Fibroblast of skin of back (primary cell): ENCODE measurements around the gene PDIA3. TPM values are rescaled to one million over a fixed set of nuclear protein-coding genes. Genes with fewer than 3 reads are reported as not detected.
"Not testable (repeated sequence)": the region's sequence is repeated elsewhere in the genome, so short reads cannot be mapped to it uniquely, and the experiment has no call there.

Experiments used
- DNase-seq: peaks from one replicate; pipeline ENCODE4 v3.0.0-alpha.2; 2013
- polyA plus RNA-seq, 2 experiments: library from polyadenylated mRNA; unstranded; fragments of 120-200 nt; gene quantifications; one replicate each; pipeline ENCODE4 v1.2.1, GENCODE V29; 2013; ENCODE audit not compliant: insufficient read length in 2 of 2

The PDIA3 gene
- 826 TPM for polyA plus RNA-seq (2013, experiment 1 of 2; ENCODE audit: insufficient read length)
- polyA plus RNA-seq (2013, experiment 2 of 2; ENCODE audit: insufficient read length): 725 TPM

DNA sequence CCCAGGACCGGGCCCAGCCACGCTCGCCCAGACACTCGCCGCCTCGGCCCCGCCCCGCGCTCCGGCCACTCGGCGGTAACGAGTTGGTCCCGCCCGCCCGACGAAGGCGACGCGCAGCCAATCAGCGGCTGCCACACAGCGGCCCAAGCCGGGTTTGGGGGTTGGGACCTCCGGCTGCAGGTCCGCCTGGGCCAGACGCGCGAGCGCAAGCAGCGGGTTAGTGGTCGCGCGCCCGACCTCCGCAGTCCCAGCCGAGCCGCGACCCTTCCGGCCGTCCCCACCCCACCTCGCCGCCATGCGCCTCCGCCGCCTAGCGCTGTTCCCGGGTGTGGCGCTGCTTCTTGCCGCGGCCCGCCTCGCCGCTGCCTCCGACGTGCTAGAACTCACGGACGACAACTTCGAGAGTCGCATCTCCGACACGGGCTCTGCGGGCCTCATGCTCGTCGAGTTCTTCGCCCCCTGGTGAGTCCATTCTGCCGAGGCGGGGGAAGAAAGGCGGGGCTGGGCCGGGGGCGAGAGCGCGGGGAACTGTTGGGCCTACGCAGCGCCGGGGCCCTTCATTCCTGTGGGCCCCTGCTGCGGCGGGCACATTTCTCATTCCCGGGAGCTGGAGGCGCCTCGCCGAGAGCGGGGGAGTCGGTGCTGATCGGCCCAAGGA, at the start of gene PDIA3:
TSS of gene PDIA3 (plus strand) at position 194 of the 658 bp plus-strand sequence. CDS start at position 296, 102 bp downstream.
- DNase-seq: peak; percentile 92

DNA sequence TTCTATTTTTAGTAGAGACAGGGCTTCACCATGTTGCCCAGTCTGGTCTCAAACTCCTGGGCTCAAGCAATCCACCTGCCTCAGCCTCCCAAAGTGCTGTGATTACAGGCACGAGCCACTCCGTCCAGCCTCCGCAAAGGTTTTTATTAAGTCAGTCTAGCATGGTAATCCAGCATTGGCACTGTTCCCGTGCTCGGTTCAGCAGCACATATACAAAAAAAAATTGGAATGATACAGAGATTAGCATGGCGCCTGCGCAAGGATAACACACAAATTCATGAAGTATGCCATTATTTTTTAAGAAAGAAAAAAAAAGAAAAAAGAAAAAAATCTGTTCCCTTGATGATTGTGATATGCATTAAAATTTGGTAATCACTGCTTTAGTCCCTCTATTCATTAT, 44.1 kb upstream of the PDIA3 start:
- no peak for DNase-seq

DNA sequence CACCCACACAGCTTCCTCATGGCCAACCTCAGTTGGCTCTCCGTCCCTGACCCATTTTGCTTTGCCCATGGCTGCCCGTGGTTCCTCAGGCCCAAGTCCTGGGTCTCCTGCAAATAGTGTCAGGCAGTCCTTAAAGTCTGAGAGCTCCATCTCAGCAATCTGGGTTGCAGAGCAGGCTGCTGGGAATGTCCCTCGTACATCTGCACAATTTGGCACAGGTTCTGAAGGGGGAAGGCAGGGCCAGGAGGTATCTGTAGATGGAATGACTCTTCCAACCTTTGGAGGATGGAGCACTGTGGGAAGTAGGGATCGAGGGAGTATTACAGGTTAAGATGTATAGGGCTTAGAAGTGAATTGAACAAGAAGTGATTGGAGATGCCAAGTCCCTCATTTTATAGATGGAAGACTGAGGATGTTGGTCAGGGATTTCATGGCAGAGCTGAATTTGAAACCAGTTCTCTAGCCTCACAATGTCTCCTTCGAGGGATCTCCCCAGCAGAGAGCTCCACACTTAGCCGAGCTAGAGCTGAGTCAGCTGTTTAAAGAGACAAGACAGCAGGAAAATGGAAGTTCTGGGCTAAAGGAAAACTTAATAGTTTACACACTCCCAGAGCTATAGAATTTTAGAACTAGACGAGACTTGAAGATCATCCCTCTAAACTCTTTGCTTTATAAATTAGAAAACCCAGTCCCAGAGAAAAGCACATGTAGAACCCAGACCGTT, 43.4 kb upstream of the PDIA3 start:
- DNase-seq: no peak

DNA sequence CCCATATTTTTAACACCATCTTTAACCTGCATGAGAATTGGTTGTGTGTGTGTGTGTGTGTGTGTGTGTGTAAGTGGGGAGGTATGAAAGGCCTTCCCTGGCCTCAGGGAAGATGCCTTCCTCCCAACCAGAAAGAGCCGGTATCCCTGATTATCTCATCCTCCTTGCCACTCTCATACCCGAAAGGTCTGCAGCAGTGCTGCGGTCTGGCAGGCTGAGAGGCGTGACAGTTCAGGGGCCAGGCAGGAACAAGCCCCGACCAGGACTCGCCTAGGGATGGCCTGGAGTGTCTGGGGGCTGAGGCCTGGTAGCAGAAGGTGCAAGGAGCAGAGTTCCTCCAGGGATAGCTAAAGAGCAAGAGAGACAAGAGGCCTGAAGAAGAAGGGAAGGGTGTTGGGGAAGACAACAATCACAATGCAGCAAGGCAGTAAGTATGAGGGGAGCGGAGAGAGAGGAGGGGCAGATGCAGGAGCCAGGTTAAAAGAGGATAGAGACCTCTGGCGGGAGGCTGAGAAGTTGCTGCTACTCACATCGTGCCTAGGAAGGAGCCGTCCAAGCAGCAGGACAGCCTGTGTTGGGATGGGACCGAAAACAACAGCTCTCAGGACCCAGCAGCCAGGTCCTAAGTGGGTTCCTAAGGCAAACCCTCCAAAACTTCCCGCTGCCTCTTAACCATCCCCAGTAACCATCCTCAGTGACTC, 35.7 kb upstream of the PDIA3 start:
- not testable (repeated sequence) for DNase-seq

DNA sequence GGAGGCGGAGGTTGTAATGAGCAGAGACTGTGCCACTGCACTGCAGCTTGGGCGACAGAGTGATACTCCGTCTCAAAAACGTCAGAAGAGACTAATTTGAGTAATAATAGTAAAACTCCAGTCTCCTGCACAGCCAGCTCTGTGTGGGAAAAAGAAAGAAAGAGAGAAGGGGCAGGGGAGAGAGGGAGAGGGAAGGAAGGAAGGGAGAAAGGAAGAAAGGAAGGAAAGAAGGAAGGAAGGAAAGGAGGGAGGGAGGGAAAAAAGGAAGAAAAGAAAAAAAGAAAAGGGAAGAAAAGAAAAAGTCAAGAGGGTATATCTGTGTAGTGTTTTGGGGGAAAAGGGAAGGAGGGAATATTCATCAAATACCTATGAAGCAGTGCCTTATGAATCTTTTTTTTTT, 23.1 kb upstream of the PDIA3 start:
- DNase-seq: no peak

DNA sequence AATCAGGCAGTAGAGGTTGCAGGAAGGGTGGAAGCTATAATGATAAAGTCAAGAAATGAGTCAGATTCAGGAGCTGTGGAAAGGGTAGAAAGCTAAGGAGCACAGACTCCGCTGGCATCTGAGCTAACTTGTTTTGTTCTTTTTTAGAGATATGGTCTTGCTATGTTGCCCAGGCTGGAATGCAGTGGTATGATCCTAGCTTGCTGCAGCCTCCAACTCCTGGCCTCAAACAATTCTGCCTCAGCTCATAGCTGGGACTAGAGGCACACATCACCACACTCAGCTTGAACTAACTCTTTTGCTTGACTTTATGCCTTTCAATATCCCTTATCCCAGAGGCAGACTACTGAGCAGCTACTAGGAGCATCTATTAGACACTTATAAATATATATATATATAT, 19.9 kb upstream of the PDIA3 start:
- not testable (repeated sequence) for DNase-seq

DNA sequence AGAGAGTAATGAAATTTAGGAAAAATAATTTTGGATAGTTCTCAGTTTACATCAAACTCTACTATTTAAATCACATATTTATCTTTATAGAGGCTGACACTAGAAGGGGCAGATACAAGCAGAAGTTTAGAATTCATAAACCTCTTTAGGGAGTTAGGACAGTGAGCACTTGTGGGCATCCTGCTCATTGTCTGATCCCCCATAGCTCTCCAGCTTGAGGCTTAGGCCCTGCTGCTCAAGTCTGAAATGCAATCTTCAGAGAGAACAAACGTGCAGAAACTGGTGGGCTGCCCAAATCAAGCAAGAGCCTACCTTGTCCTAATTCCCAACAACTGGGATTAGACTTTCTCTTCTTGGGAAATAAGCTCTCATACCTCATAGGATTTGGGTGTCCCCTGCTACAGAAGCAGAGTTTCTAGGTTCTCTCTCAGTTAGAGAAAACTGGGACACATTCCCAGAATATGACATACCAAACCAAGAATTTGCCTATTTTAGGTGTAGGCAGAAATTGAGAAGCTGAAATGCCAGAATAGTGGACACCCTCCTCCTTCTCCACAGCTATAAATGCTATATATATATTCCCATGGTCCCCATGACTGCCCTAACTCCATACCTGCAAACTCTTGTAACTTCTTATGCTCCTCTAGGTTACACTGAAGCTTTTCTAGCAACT, 18.0 kb upstream of the PDIA3 start:
- peak; percentile 53 for DNase-seq

DNA sequence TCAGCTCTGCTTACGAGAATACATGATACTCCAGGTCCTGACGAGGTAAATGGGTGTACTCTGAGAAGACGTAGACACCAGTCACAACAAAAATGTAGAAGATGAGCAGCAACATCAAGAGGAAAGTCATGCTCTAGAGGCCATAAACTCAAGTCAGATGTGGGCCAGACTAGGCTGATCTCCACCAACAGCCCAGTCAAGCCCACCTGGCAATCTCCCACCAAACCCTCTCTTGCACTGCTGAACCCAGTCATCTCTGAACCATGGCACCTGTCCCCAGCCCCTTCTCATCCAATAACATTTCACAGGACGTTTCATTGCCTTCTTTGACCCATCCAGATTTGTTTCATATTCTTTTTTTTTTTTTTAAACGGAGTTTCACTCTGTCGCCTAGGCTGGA, 10.8 kb upstream of the PDIA3 start:
- no peak for DNase-seq

DNA sequence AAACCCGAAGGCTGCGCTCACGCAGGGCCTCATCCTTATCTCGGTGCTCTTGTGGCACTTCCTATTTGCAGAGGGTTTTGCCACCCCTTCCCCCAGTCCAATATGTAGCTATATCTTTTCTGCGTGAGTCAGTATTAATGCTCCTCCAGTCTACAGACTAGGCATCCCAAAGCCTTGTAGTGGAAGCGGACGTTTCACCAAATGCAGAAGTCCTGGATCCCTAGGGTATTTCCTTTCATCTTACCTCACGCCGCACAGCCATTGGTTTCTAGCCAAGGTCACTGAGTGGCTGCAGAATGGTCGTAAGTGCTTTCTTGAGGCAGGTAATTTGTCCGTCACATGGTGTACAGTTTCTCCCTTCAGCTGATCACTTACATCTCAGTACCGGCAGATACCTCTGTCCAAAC, 668 bp downstream of the PDIA3 start:
- peak; percentile 62 for DNase-seq

DNA sequence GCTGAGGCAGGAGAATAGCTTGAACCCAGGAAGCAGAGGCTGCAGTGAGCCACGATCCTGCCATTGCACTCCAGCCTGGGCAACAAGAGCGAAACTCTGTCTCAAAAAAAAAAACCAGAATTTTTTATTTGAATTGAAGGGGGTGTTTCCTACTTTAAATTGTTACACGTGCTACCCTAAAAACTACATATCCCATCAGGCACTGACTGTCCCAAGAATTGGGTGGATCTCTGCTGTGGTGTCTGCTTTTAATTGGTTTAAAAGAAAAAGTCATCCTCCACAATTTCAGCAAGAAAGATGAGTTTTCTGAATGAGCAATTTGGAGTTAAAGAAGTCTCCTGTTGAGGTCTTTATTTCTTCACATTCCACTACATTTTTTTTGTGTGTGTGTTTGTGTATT, 2.1 kb downstream of the PDIA3 start:
- DNase-seq: peak; percentile 47

DNA sequence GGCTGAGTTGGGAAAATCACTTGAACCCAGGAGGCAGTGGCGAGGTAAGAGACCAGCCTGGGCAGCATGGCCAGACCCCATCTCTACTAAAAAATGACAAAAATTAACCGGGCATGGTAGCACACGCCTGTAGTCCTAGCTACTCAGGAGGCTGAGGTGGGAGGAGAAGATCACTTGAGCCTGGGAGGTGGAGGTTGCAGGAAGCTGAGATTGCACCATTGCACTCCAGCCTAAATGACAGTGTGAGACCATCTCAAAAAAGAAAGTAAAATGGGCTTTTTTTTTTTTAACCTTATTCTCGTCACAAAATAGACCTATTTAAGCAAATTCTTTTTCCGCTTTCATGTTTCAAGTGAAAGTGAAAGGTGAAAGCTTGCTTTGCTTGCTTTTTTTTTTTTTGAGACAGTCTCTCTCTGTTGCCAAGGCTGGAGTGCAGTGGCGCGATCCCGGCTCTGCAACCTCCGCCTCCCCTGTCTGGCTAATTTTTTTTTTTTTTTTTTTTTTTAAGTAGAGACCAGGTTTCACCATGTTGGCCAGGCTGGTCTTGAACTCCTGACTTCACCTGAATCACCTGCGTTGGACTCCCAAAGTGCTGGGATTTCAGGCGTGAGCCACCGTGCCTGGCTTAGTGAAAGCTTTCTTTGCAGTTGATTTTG, 3.6 kb downstream of the PDIA3 start:
- DNase-seq: no peak

DNA sequence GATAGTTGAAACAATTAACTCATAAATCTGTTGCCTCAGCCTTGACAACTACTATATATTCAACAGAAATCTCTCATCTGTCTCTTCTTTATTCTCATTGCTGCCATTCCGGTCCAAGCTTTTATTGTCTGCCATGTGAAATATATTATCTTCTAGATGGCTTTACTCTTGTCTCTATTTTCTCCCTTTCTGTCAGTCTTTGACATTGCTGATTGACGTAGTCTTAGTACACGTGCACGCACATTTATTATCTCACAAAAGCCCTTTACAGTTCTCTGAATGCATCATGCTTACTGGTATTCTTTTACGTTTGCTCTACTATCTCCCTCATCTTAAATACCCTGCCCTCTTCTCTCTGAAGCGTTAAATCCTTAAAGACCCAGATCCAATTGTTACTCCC, 5.6 kb downstream of the PDIA3 start:
- no peak for DNase-seq

DNA sequence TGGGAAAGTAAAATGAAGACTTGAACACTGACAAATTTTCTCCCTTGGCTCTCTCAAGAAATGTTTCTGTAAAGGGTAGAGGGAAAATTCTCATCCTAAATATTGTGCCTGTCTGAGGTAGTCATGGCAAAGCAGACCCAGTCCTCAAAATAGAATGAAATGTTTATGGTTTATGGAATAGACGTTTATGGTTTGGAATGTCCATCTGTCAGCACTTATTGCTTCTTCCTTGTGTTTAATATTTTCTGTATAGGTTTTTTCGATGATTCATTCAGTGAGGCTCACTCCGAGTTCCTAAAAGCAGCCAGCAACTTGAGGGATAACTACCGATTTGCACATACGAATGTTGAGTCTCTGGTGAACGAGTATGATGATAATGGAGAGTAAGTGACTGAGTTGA, 16.6 kb downstream of the PDIA3 start:
- DNase-seq: peak; percentile 70

DNA sequence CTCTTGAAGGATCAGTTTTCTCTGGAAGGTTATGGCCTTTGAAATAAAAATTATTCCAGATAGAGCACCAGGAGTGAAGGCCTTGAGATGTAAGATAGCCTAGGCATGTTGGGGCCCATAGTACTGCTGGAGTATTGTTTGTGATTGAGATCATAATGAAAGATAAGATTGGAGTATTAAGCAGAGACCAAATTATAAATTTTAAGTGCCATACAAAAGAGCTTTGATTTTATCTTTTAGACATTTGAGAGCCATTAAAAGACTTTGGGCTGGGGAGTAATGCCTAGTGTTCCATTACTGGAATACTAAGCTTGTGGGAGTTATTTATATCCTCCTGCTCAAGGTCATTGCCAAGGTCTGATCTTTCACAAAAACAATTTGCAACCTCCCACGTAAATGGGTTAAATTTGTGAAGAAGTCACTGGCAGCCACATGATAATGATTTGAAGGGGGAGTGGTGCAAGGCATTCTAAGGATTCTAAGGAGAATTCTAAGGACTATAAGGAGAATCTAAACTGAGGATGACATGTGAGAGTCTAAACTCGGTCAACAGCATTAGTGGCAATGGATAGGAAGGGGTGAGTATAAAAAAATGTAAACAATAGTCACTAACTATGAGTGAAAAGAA, 17.7 kb downstream of the PDIA3 start:
- no peak for DNase-seq

DNA sequence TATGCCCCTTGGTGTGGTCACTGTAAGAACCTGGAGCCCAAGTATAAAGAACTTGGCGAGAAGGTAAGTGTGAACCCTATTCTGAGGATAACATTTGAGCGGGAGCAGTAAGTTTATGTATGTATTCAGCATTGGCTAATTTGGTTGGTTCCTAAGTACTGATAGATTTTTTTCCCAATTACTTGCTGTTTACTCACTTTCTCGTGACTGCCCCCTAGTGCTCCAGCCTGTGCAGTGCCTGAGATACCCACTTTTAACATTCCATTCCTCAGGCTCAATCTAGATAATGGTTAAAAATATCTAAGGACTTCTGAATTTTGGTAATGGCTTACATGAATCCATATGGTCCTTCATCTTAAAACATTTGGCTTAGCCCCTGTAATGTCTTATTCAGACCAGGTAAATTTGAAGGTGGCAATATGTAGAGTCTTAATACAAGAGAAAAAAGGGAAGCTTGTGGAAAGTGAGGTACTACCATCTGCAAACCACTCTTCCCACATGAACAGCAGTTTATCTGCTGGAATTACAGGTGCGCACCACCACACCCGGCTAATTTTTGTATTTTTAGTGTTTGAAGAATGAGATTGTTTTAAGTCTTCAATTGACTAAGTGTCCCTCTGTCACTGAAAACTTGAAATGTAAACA, 23.5 kb downstream of the PDIA3 start:
- DNase-seq: peak; percentile 63

DNA sequence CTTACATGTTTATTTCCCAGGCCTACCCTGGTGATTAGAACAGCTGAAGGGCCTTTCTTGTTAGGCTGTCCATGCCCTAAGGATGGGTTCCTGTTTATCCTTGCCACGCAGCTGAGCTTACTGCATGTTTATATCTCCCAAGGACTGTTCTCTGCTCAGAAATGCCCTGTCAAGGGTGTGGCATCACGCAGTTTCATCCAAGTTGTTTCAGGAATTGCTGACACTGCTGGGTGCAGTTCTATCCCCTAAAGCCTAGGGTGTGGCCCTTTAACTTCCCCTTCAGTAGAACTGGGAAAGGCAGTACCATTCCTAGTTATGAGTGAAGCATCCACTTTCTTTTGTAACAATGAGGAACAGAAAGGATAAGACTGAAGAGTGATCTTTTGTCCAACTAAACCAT, 25.6 kb downstream of the PDIA3 start:
- no peak for DNase-seq

DNA sequence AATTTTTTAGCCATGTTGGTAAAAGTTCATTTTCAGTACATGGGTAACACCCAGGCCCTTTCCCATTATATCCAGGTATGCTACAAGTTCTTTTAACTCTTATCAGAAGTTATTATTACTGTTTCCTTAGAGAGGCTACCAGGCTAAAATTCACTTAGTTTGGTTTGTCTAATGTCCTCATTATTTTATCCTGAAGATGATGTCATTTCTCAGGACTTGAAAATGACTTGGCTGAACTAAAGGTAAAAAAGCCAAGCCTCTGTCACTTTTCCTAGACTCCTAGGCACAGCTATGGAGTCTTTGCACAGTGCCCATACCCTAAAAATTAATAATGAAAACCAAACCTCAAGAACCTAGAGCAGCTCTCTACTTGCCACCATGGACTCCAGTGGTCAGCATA, 26.4 kb downstream of the PDIA3 start:
- DNase-seq: no peak

DNA sequence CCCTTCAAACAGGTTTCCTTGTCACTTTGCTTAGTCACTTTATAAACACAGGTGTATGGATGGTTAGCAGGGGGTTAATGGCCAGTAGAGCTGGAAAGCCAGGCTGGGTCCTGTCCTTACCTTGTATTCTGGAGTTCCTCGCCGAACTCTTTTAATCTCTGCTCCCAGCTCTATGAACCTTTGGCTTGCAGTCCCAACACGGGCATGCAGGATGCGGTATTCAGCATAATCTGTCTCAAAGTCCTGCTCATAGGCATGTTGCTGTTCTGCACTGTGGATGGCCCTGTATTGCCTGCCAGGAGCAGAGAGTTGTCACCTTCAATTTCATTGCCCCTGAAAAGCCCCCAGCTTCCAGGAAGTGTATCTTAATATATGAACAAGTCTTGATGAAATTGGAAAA, 27.8 kb downstream of the PDIA3 start:
- DNase-seq: no peak

DNA sequence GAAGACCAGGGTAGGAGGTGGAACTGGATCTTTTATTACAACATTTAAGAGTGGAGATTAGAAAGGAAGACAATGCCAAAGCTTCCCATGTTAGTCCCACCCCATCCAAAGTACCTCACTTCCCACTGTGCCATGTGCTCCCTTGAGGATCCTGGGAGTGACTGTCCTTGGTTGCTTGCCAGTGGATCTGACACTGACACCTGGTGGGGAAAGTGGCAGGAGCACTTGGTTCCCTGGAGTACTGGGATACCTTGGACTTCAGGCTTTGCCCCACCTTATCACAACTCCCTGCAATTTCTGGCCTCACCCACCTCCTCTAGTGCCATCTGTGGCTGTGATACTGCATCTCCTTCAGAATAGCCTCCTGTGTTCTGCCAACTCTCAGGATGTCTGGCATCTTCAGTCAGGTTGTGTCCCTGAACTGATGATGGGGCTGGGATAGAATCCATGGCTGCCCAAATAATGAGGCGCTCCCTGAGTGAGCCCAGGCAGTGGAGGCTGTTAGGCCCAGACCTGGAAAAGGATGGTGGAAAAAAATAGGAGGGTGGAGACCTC, 29.2 kb downstream of the PDIA3 start:
- peak; percentile 63 for DNase-seq

DNA sequence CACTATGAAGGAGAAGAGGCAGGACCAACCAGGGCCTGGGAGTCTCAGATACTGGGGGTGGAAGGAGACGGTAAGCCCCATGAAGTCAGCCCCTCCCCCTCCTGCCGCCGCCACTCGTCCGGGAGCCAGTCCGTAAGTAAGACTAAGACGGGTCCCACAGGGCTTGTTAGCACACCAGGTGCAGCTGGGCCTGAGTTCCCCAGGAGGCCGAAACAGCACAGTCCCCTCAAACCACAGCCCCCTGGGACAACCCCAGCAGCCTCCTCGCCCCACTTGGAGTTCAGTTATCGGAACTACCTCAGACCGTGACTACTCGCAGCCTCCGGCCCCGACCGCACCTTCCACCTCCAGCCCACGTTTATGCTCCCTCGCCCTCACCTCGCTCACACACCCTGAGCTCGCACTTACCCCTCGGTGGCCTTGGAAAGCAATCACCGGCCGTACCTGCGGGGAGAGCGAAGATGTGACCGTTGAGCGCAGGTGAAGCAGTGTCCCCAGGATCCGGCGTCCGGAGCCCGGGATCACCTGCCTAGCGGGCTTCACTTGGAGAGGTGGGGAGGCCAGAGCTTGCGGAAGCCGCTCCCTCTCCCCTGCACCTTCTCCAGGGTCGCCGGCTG, 30.0 kb downstream of the PDIA3 start:
- no peak for DNase-seq
